H1 (cell line): ENCODE results near the gene AIMP1. TPM values are rescaled to one million over a fixed set of nuclear protein-coding genes. Genes with fewer than 3 reads are reported as not detected.

Experiments used
- CTCF ChIA-PET: fragments of 300-600 bp; sonication (Branson Sonifier 250); formaldehyde crosslinking; loops from one replicate; lab custom pipeline; 2021; ENCODE audit not compliant: partially characterized antibody; lab: Charles Lee
- POLR2A ChIA-PET: fragments of 300-600 bp; sonication (Branson Sonifier 250); formaldehyde crosslinking; loops from one replicate; lab custom pipeline; 2021; ENCODE audit warnings: inconsistent platforms; ENCODE audit not compliant: partially characterized antibody; lab: Charles Lee
- DNase-seq, 2 experiments: peaks; one replicate each; pipeline versions ENCODE4 v3.0.0 to v3.0.0-alpha.2; 2010 to 2022; ENCODE audit warnings: low spot score in 2 of 2, low read depth in 1 of 2, mixed read lengths in 1 of 2
- FAIRE-seq: peaks from 2 replicates; lab custom pipeline; 2011; peaks lifted over from hg19 to GRCh38; lab: Jason Lieb, UNC
- H2AFZ ChIP-seq: 2 replicates; pipeline ENCODE4 v1.8.1; 2012; ENCODE audit warnings: low read length, inconsistent platforms
- H2AK5ac ChIP-seq: 2 replicates; pipeline ENCODE4 v1.6.1; 2013; ENCODE audit warnings: low read depth, low read length
- H2BK120ac ChIP-seq: replicated peaks from 2 replicates; pipeline ENCODE3; 2013; ENCODE audit warnings: low read depth, low read length, inconsistent platforms
- H2BK12ac ChIP-seq: 2 replicates; pipeline ENCODE4 v1.6.1; 2013; ENCODE audit warnings: low read depth, low read length
- H2BK15ac ChIP-seq: 2 replicates; pipeline ENCODE4 v1.6.1; 2013; ENCODE audit warnings: low read length
- H2BK20ac ChIP-seq: 2 replicates; pipeline ENCODE4 v1.6.1; 2013; ENCODE audit warnings: low read length
- H2BK5ac ChIP-seq: 2 replicates; pipeline ENCODE4 v1.6.1; 2013; ENCODE audit warnings: low read depth, low read length
- H3K14ac ChIP-seq: 2 replicates; pipeline ENCODE4 v1.6.1; 2013; ENCODE audit warnings: inconsistent platforms; ENCODE audit not compliant: insufficient read length
- H3K18ac ChIP-seq: 2 replicates; pipeline ENCODE4 v1.6.1; 2013; ENCODE audit warnings: low read length; ENCODE audit errors: extremely low read depth
- H3K23ac ChIP-seq: 2 replicates; pipeline ENCODE4 v1.6.1; 2013; ENCODE audit warnings: inconsistent platforms; ENCODE audit not compliant: insufficient read length
- H3K23me2 ChIP-seq: 2 replicates; pipeline ENCODE4 v1.6.1; 2013; ENCODE audit warnings: low read depth, low read length
- H3K27ac ChIP-seq: 2 replicates; pipeline ENCODE4 v1.6.1; 2011; ENCODE audit warnings: low read depth, low read length, inconsistent platforms
- H3K27me3 ChIP-seq, 4 experiments: replicated peaks in 1 of 4; 1 replicate in 1 of 4; 2 replicates in 3 of 4; pipeline versions ENCODE4 v1.6.1 to v1.8.1; 2011 to 2013; ENCODE audit warnings: low read length in 3 of 4, mild to moderate bottlenecking in 3 of 4, inconsistent platforms in 2 of 4, mixed read lengths in 2 of 4, moderate library complexity in 1 of 4; ENCODE audit not compliant: control insufficient read depth in 3 of 4, insufficient read depth in 3 of 4; ENCODE audit errors: extremely low read depth in 1 of 4
- H3K36me3 ChIP-seq, 4 experiments: 2 replicates each; pipeline versions ENCODE4 v1.6.1 to v1.8.1; 2011 to 2013; ENCODE audit warnings: mild to moderate bottlenecking in 4 of 4, low read length in 3 of 4, moderate library complexity in 2 of 4, control low read depth in 1 of 4, inconsistent platforms in 1 of 4; ENCODE audit not compliant: insufficient read depth in 4 of 4, control insufficient read depth in 2 of 4
- H3K4ac ChIP-seq: replicated peaks from 2 replicates; pipeline ENCODE3; 2013; ENCODE audit warnings: low read length, low read depth, mixed read lengths, inconsistent platforms; ENCODE audit not compliant: insufficient read length
- H3K4me1 ChIP-seq, 4 experiments: replicated peaks in 1 of 4; 1 replicate in 1 of 4; 2 replicates in 3 of 4; pipeline versions ENCODE4 v1.6.1 to v1.8.1; 2011 to 2013; ENCODE audit warnings: low read length in 3 of 4, inconsistent platforms in 2 of 4, mixed read lengths in 1 of 4; ENCODE audit not compliant: insufficient read depth in 4 of 4, control insufficient read depth in 3 of 4
- H3K4me2 ChIP-seq, 2 experiments: 2 replicates each; pipeline versions ENCODE4 v1.6.1 to v1.8.1; 2011 to 2013; ENCODE audit warnings: low read depth in 2 of 2, low read length in 2 of 2, control low read depth in 1 of 2, inconsistent platforms in 1 of 2, mild to moderate bottlenecking in 1 of 2; ENCODE audit not compliant: insufficient read depth in 1 of 2
- H3K4me3 ChIP-seq, 4 experiments: fragments of 200-600, 300-600 bp in 1 of 4; sonication (generic), shearing (Covaris generic), sonication (Bioruptor Twin) in 1 of 4; 2 replicates each; pipeline versions ENCODE4 v1.5.1 to v1.8.1; 2011 to 2016; ENCODE audit warnings: low read length in 4 of 4, low read depth in 3 of 4, control low read depth in 2 of 4, inconsistent platforms in 2 of 4, mild to moderate bottlenecking in 2 of 4, mixed read lengths in 1 of 4, moderate library complexity in 1 of 4; ENCODE audit not compliant: insufficient read depth in 2 of 4; ENCODE audit errors: extremely low read depth in 1 of 4
- H3K56ac ChIP-seq: replicated peaks from 2 replicates; pipeline ENCODE3; 2013; ENCODE audit warnings: low read depth, mild to moderate bottlenecking, mixed read lengths, low read length, inconsistent platforms; ENCODE audit not compliant: insufficient read length
- H3K79me1 ChIP-seq: 2 replicates; pipeline ENCODE4 v1.6.1; 2013; ENCODE audit warnings: low read depth, low read length, control low read depth
- H3K79me2 ChIP-seq, 2 experiments: 2 replicates each; pipeline versions ENCODE4 v1.6.1 to v1.8.1; 2012 to 2013; ENCODE audit warnings: low read length in 2 of 2, mild to moderate bottlenecking in 2 of 2, inconsistent platforms in 1 of 2; ENCODE audit not compliant: insufficient read depth in 2 of 2, control insufficient read depth in 1 of 2
- H3K9ac ChIP-seq, 4 experiments: replicated peaks in 1 of 4; 1 replicate in 1 of 4; 2 replicates in 3 of 4; pipeline versions ENCODE4 v1.6.1 to v1.8.1; 2011 to 2013; ENCODE audit warnings: low read depth in 3 of 4, low read length in 3 of 4, control low read depth in 2 of 4, mild to moderate bottlenecking in 2 of 4, moderate library complexity in 2 of 4, inconsistent platforms in 1 of 4; ENCODE audit errors: extremely low read depth in 1 of 4
- H3K9me3 ChIP-seq, 2 experiments: 2 replicates each; pipeline versions ENCODE4 v1.6.1 to v1.8.1; 2012 to 2013; ENCODE audit warnings: mild to moderate bottlenecking in 2 of 2, moderate library complexity in 2 of 2, control low read depth in 1 of 2, inconsistent platforms in 1 of 2, low read depth in 1 of 2, low read length in 1 of 2, mixed read lengths in 1 of 2; ENCODE audit not compliant: insufficient read depth in 2 of 2
- H4K20me1 ChIP-seq, 2 experiments: replicated peaks in 1 of 2; 2 replicates each; pipeline versions ENCODE3 to v1.8.1; 2011 to 2013; ENCODE audit warnings: inconsistent platforms in 2 of 2, low read length in 2 of 2, mild to moderate bottlenecking in 1 of 2; ENCODE audit not compliant: insufficient read depth in 2 of 2, control insufficient read depth in 1 of 2
- H4K5ac ChIP-seq: 2 replicates; pipeline ENCODE4 v1.6.1; 2013; ENCODE audit warnings: low read length, low read depth, mixed read lengths, inconsistent platforms; ENCODE audit not compliant: insufficient read length
- H4K8ac ChIP-seq: 2 replicates; pipeline ENCODE4 v1.8.0; 2013; ENCODE audit warnings: mild to moderate bottlenecking, moderate library complexity, low read length, inconsistent platforms; ENCODE audit not compliant: insufficient read depth; ENCODE audit errors: extremely low read depth
- H4K91ac ChIP-seq: replicated peaks from 2 replicates; pipeline ENCODE3; 2013; ENCODE audit warnings: low read length, mixed read lengths, inconsistent platforms; ENCODE audit not compliant: insufficient read length
- BCL11A ChIP-seq, 2 experiments: IDR thresholded peaks; one replicate each; pipeline ENCODE4 v1.6.1; 2011; ENCODE audit warnings: low read depth in 2 of 2, low read length in 2 of 2, mild to moderate bottlenecking in 2 of 2
- CBX5 ChIP-seq: fragments of 300-800, 300-1000 bp; sonication (generic); IDR thresholded peaks from 2 replicates; pipeline ENCODE4 v1.7.1; 2016; ENCODE audit warnings: antibody characterized with exemption, low read length, low read depth
- GTF2F1 ChIP-seq: IDR thresholded peaks from 2 replicates; pipeline ENCODE4 v1.6.1; 2012; ENCODE audit warnings: low read depth, low read length, improper control_type of control experiment, borderline replicate concordance
- NRF1 ChIP-seq: IDR thresholded peaks from 2 replicates; pipeline ENCODE4 v1.6.1; 2011; ENCODE audit warnings: mild to moderate bottlenecking, low read depth, low read length, improper control_type of control experiment
- POU5F1 ChIP-seq: IDR thresholded peaks from 2 replicates; pipeline ENCODE4 v1.6.1; 2011; ENCODE audit warnings: low read depth, mild to moderate bottlenecking, low read length, moderate library complexity
- RNF2 ChIP-seq: fragments of 200-900, 300-1000 bp; sonication (generic); IDR thresholded peaks from 2 replicates; pipeline ENCODE4 v1.7.1; 2016; ENCODE audit warnings: borderline replicate concordance, low read depth, mild to moderate bottlenecking, antibody characterized with exemption, low read length; ENCODE audit not compliant: poor library complexity, severe bottlenecking; ENCODE audit errors: missing control alignments
- WGBS, 2 experiments: shearing (Covaris generic) in 1 of 2; methylation state at CpG; one replicate each; pipeline versions ENCODE4 v1.1.6 to v1.1.7; 2013 to 2015; ENCODE audit warnings: low lambda C conversion rate in 2 of 2, mixed read lengths in 2 of 2, inconsistent platforms in 1 of 2, low coverage in 1 of 2, missing lambda C conversion rate in 1 of 2; ENCODE audit not compliant: insufficient replicate concordance in 2 of 2, insufficient coverage in 1 of 2, insufficient read length in 1 of 2; ENCODE audit errors: extremely low coverage in 1 of 2, missing lambda C conversion rate in 1 of 2; 5-methylcytosine and 5-hydroxymethylcytosine counted together
- polyA plus RNA-seq, 7 experiments: library from polyadenylated mRNA; depleted of rRNA in 3 of 7; stranded (reverse) in 5 of 7; unstranded in 2 of 7; fragments of >200 nt in 5 of 7; fragments of 200-250 nt in 2 of 7; gene quantifications; 1 replicate in 5 of 7; 2 replicates in 1 of 7; 4 replicates in 1 of 7; pipeline versions ENCODE4 v1.2.1 to v1.2.3, GENCODE V29; 2011 to 2013; ENCODE audit warnings: missing spikeins in 2 of 7, mixed read lengths in 2 of 7
- total RNA-seq: library from RNA; stranded (reverse); fragmentation: NEBNext Ultra II Directional; extraction: Animal tissue kit (Norgen Biotek cat#: 25700); gene quantifications from 2 replicates; pipeline ENCODE4 v1.2.1, GENCODE V29; 2021
- TF ChIP-seq, protein P1 (sequence below): IDR thresholded peaks from 2 replicates; pipeline ENCODE4 v1.6.1; 2011; ENCODE audit warnings: low read length, improper control_type of control experiment
- TF ChIP-seq, protein P2 (sequence below): IDR thresholded peaks from 2 replicates; pipeline ENCODE4 v1.6.1; 2012; ENCODE audit warnings: inconsistent platforms

AIMP1 gene
- total and polyA plus RNA-seq, 2 of the 8 experiments (the other 6 are each of a cell fraction or from before 2014, with no cell fraction given): 7.9 to 54.6 TPM

DNA sequence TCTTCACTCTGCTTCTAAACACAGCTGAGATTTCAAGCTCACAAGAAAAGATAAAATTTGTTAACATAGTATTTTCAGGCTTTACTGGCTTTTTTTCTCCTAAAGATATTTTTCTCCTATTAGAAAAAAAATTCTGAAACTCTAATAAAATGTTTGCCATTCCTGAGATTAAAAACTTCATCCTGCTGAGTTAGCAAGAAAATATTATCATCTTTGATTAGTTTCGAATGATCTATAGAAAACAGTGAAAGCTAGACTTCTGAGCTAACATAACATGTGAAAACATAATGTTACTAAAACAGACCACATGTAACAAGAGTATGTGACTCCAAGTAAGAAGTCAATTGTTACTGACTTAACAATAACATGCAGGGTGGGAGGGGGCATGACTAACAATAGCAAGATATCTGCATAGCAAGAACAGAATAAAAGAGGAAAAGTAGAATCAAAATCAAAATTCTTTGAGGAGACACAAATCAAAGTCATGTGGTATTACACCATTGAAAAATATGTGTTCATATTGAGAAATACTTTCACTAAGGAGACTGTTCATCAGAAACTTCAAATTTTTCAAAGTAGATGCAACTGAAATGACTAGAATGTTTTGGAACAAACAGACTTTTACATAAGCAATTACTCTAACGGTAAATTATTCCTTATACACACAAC is 14.8 kb upstream of the AIMP1 start:
- Histone ChIP-seq H4K20me1 (no peaks in the 10 kb centered on the region), H3K23ac (no peak overlapping the region), H3K27ac (no peak overlapping the region), H2BK15ac (no peak overlapping the region), H2BK20ac (no peak overlapping the region), H2BK12ac (no peak overlapping the region), H3K4ac (no peak overlapping the region), H2BK5ac (no peak overlapping the region), H3K56ac (no peak overlapping the region), H3K18ac (no peak overlapping the region), H2AK5ac (no peak overlapping the region), H3K79me2 (no peaks in the 10 kb centered on the region; a peak in 1 of 4 replicates), H3K9ac (no peak overlapping the region), H3K79me1 (no peaks in the 10 kb centered on the region), H4K8ac (no peak overlapping the region), H4K5ac (no peak overlapping the region), H3K36me3 (peaks cover 0 to 7% (median 0%) of the 10 kb centered on the region in 4 experiments; a peak in 3 of 8 replicates), H2AFZ (no peak overlapping the region), H3K4me2 (no peak overlapping the region), H3K9me3 (no peaks in the 10 kb centered on the region), H3K27me3 (no peaks in the 10 kb centered on the region), H3K4me3 (no peak overlapping the region), H3K23me2 (no peaks in the 10 kb centered on the region), H3K4me1 (peaks cover 0 to 8% (median 5%) of the 10 kb centered on the region in 4 experiments; a peak in 4 of 7 replicates), H3K14ac (no peak overlapping the region), H4K91ac (no peak overlapping the region), H2BK120ac (no peak overlapping the region)
- ChIA-PET CTCF (no interaction called here), POLR2A (interaction anchor here (3.4 kb wide), 1 partner anchor 14 kb away, joined by 13 read pairs; the partner anchor contains the start of genes AIMP1 and TBCK)
- FAIRE-seq (no peak), DNase-seq (no peak)
- 93% methylated on average over 2 of the region's 2 CpGs; no CpG with 5 or more reads in 1 of the 2 experiments for WGBS, 2 experiments
- TF ChIP-seq RNF2 (no peak), POU5F1 (no peak), CBX5 (no peak), NRF1 (no peak), GTF2F1 (no peak), BCL11A (IDR thresholded peaks at IDR 0.05; ENCODE audit: low read depth in 2 of 2, low read length in 2 of 2) (no peak)
- TF ChIP-seq, protein P1, sequence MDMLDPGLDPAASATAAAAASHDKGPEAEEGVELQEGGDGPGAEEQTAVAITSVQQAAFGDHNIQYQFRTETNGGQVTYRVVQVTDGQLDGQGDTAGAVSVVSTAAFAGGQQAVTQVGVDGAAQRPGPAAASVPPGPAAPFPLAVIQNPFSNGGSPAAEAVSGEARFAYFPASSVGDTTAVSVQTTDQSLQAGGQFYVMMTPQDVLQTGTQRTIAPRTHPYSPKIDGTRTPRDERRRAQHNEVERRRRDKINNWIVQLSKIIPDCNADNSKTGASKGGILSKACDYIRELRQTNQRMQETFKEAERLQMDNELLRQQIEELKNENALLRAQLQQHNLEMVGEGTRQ: no peak
- TF ChIP-seq, protein P2, sequence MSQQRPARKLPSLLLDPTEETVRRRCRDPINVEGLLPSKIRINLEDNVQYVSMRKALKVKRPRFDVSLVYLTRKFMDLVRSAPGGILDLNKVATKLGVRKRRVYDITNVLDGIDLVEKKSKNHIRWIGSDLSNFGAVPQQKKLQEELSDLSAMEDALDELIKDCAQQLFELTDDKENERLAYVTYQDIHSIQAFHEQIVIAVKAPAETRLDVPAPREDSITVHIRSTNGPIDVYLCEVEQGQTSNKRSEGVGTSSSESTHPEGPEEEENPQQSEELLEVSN: no peak
